Tibial artery (tissue), 4 donors: Measurements from ENCODE around the gene RILP.

Source experiments
- DNase-seq, 2 donors: peaks; one replicate each; pipeline ENCODE4 v3.0.0-alpha.2; 2019
- H3K27ac ChIP-seq, 2 donors: fragments of 200-600 bp; sonication (generic) in 1 of 2; 1 replicate in 1 of 2; 2 replicates in 1 of 2; pipeline ENCODE4 v1.5.1; 2018 to 2019; ENCODE audit warnings: mild to moderate bottlenecking in 1 of 2
- H3K27me3 ChIP-seq, 2 donors: fragments of 200-600 bp; sonication (generic) in 1 of 2; one replicate each; pipeline versions ENCODE4 v1.5.1 to v1.6.0; 2016 to 2019
- H3K36me3 ChIP-seq, 3 donors: fragments of 200-600 bp; sonication (generic) in 2 of 3; one replicate each; pipeline ENCODE4 v1.5.1; 2016 to 2019; ENCODE audit warnings: mild to moderate bottlenecking in 2 of 3
- H3K4me1 ChIP-seq, 4 donors: fragments of 200-600 bp; sonication (generic) in 2 of 4; 1 replicate in 3 of 4; 2 replicates in 1 of 4; pipeline ENCODE4 v1.5.1; 2016 to 2019
- H3K4me3 ChIP-seq, 2 donors: fragments of 200-600 bp; sonication (generic) in 1 of 2; 1 replicate in 1 of 2; 2 replicates in 1 of 2; pipeline ENCODE4 v1.5.1; 2018 to 2019; ENCODE audit warnings: mild to moderate bottlenecking in 2 of 2
- H3K9me3 ChIP-seq, 3 donors: fragments of 200-600 bp; sonication (generic) in 1 of 3; one replicate each; pipeline ENCODE4 v1.5.1; 2016 to 2019
- intact Hi-C: fragments of 100-400 bp; cut with DNase I; formaldehyde crosslinking; loops from one replicate; pipeline ENCODE4 v1.15.0; 2023; ENCODE audit warnings: low total_unique reads
- TF ChIP-seq, protein P1 (sequence below), 2 experiments: fragments of 200-600 bp in 1 of 2; fragments of 450-650 bp in 1 of 2; IDR thresholded peaks; one replicate each; pipeline ENCODE4 v1.5.1; 2017 to 2019; ENCODE audit warnings: antibody characterized with exemption in 2 of 2, mild to moderate bottlenecking in 1 of 2, moderate library complexity in 1 of 2

RILP gene

GRCh38 chr17:1635675-1636465 lies 13.8 kb downstream of the RILP start:
- no peaks in the 10 kb centered on the region for H3K27me3 ChIP-seq
- no peaks in the 10 kb centered on the region for H3K9me3 ChIP-seq
- H3K27ac ChIP-seq = no peak overlapping the region
- DNase-seq = no peak
- H3K36me3 ChIP-seq = peaks cover 0 to 7% (median 0%) of the 10 kb centered on the region in 3 donors
- intact Hi-C loops = no loop called here
- TF ChIP-seq, protein P1, sequence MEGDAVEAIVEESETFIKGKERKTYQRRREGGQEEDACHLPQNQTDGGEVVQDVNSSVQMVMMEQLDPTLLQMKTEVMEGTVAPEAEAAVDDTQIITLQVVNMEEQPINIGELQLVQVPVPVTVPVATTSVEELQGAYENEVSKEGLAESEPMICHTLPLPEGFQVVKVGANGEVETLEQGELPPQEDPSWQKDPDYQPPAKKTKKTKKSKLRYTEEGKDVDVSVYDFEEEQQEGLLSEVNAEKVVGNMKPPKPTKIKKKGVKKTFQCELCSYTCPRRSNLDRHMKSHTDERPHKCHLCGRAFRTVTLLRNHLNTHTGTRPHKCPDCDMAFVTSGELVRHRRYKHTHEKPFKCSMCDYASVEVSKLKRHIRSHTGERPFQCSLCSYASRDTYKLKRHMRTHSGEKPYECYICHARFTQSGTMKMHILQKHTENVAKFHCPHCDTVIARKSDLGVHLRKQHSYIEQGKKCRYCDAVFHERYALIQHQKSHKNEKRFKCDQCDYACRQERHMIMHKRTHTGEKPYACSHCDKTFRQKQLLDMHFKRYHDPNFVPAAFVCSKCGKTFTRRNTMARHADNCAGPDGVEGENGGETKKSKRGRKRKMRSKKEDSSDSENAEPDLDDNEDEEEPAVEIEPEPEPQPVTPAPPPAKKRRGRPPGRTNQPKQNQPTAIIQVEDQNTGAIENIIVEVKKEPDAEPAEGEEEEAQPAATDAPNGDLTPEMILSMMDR (IDR thresholded peaks at IDR 0.05) = no peak
- no peak overlapping the region for H3K4me3 ChIP-seq
- H3K4me1 ChIP-seq = peaks cover 0 to 4% (median 0%) of the 10 kb centered on the region in 4 donors

DNA sequence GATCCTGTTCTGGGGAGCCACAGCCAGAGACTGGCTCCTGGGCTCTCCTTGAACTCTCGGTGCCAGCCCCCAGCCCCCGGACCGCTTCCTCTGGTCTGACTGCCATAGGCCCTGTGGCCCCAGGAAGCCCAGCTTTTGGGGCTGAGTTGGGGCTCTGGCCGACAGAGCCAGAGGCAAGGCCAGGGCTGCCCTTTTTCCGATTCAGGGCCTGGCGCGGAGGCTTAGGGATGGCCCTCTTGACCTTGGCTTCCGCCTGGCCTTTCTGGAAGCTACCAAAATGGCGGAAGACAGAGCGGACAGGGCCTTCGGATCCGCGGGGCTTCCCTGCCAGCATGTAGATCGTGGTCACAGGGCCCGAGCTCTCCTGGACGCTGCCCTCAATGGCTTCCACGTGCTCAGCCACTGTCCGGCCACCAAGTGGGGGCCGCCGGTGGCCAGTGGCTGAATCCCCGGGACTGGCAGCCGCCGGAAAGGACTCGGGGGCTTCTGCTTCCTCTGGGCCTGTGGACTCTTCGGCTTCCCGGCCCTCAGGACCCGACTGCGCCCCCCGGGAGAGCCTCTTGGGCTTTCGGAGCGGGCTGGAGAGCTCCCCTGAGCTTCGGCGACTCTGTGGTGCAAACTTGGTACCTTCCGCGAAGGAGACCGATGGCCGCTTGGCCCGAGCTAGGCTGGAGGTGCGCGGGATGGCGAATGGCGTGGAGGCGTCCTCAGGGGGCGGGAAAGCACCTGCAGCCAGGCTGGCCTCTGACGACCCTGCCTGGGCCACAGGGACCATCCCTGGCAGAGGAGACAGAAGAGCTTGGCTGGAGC lies 14.6 kb downstream of the RILP start:
- peaks cover 0 to 7% (median 0%) of the 10 kb centered on the region in 3 donors for H3K36me3 ChIP-seq
- TF ChIP-seq, protein P1 (IDR thresholded peaks at IDR 0.05) = no peak
- H3K9me3 ChIP-seq = no peaks in the 10 kb centered on the region
- peaks cover 0 to 5% (median under 1%) of the 10 kb centered on the region in 4 donors for H3K4me1 ChIP-seq
- intact Hi-C loops = no loop called here
- no peaks in the 10 kb centered on the region for H3K27me3 ChIP-seq
- H3K27ac ChIP-seq = no peak overlapping the region
- no peak for DNase-seq
- H3K4me3 ChIP-seq = no peak overlapping the region

GRCh38 chr17:1630662-1631061 lies 19.0 kb downstream of the RILP start:
- intact Hi-C loops = no loop called here
- Histone ChIP-seq H3K27ac (no peak overlapping the region), H3K9me3 (no peaks in the 10 kb centered on the region), H3K36me3 (peaks cover 0 to 7% (median 0%) of the 10 kb centered on the region in 3 donors), H3K4me1 (peaks cover 0 to 31% (median 24%) of the 10 kb centered on the region in 4 donors), H3K4me3 (no peak overlapping the region), H3K27me3 (no peaks in the 10 kb centered on the region)
- TF ChIP-seq, protein P1 (IDR thresholded peaks at IDR 0.05) = no peak
- no peak for DNase-seq

GRCh38 chr17:1629504-1630310 lies 20.0 kb downstream of the RILP start:
- no peaks in the 10 kb centered on the region for H3K36me3 ChIP-seq
- peak; percentile 45 to 83 for DNase-seq
- H3K27me3 ChIP-seq = no peaks in the 10 kb centered on the region
- H3K4me3 ChIP-seq = peak overlapping the region; percentile 64 to 79
- no peaks in the 10 kb centered on the region for H3K9me3 ChIP-seq
- intact Hi-C loops = loop anchor here (2.0 kb wide), 1 partner anchor 55 kb away; no protein-coding TSS in a partner anchor
- TF ChIP-seq, protein P1 (IDR thresholded peaks at IDR 0.05) = peak; percentile 44 to 50
- H3K4me1 ChIP-seq = peaks cover 0 to 31% (median 24%) of the 10 kb centered on the region in 4 donors
- peak overlapping the region; percentile 85 to 87 for H3K27ac ChIP-seq

DNA sequence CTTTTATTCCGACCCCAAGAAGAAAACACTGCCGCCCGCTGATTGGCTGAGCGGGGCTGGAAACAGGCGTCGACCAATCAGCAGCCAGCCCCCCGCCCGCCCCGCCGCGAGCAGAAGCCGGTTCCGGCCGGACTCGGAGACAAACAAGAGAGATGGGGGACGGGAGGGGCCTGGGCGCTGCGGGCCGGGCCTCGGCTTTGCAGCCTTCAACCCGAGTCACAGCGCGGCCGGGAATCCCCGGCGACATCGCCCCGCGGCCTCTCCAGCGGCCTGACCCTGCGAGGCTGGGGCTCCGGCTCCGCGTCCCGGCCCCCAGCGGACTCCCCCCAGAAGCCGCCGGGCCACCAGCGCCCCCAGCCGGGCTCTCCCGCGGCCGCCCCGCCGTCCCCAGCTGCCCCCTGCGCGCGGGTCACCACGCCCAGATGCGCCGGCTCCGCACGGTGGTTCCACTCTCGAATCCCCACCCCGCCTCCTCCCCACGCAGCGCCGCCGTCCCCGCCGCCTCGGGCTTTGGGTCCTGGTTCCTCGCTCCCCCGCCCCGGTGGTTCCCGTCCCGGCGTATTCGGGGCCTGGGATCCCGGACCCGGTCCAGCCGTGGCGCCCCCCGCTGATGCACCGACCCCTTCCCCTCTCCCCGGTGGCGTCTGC lies 20.7 kb downstream of the RILP start:
- Histone ChIP-seq H3K4me1 (peaks cover 0 to 31% (median 24%) of the 10 kb centered on the region in 4 donors), H3K27ac (peak overlapping the region; percentile 85 to 87), H3K4me3 (peak overlapping the region; percentile 64 to 79), H3K27me3 (no peaks in the 10 kb centered on the region), H3K9me3 (no peaks in the 10 kb centered on the region), H3K36me3 (no peaks in the 10 kb centered on the region)
- intact Hi-C loops = loop anchor here (2.0 kb wide), 1 partner anchor 54 kb away; no protein-coding TSS in a partner anchor
- DNase-seq = peak; percentile 96 to 97
- TF ChIP-seq, protein P1 (IDR thresholded peaks at IDR 0.05) = peak; percentile 36 to 49
